Amygdala (tissue), 56 donors: Measurements from ENCODE around the gene KHDRBS2.
"Not testable (repeated sequence)": the region's sequence is repeated elsewhere in the genome, so short reads cannot be mapped to it uniquely, and the experiment has no call there.

Experiments
- DNase-seq, 56 donors: peaks; one replicate each; lab custom pipeline; 2025; lab: John Stamatoyannopoulos, UW

Gene KHDRBS2

DNA sequence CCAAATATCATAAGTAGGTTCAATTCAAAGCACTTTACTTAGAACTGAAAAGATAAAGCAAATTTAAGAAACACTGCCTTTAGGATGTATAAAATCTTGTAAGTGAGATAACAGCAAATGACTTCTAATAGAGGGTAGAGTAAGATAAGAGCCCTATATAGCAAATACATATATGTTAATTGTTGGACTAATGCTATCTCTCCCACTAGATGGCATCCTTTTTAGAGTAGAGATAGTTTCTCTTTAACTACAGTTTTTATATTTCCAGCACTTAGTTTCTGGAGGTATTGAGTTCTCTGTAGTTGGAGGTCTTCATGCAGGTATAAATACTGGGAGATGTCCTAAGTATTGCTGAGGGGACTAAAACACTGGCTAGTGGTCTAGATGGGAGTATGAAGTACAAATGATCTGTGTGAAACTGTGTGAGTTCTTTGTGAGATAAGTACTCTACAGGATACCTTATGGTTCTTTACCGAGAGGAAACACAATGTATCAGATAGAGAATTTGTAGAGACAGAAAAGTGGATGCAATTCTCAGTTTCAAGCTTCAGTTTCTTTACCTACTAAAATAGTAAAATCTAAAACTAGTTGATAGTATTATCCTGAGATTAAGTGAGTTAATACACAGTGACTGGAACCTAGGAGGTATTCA lies 399.3 kb downstream of the KHDRBS2 start:
- DNase-seq: no peak

- DNase-seq: peak in 2 of 56 donors; percentile 6
Measured at GRCh38 chr6:61869632-61870400, 416.2 kb downstream of the KHDRBS2 start.

DNA sequence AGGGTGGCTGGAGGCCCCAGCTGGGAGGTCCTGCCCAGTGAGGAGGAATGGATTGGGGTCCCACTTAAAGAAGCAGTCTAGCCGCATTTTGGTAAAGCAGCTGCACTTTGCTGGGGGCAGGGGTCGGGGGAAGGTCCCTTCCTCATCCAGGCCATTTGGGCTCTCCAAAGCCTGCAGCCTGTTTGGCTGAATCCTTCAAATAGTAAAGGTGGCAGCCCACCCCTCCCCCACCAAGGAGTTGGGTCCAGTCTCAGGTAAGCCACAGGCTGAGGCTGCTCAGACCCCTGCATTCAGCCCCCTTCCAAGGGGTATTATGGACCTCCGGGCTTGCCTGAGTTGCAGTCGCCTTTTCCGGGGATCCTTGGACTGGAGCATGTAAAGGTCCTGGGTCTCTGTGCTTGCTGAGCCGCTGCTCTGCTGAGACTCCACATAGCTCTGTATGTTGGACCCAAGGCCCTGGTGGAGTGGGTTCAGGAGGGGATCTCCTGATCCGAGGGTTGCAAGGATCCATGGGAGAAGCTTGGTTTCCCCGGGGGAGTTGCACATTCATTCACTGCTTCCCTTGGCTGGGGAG lies 417.4 kb downstream of the KHDRBS2 start:
- DNase-seq: no peak

GRCh38 chr6:61867635-61868034 lies 418.4 kb downstream of the KHDRBS2 start:
- no peak for DNase-seq

- DNase-seq: no peak
Measured at GRCh38 chr6:61857541-61857940, 428.5 kb downstream of the KHDRBS2 start.

DNA sequence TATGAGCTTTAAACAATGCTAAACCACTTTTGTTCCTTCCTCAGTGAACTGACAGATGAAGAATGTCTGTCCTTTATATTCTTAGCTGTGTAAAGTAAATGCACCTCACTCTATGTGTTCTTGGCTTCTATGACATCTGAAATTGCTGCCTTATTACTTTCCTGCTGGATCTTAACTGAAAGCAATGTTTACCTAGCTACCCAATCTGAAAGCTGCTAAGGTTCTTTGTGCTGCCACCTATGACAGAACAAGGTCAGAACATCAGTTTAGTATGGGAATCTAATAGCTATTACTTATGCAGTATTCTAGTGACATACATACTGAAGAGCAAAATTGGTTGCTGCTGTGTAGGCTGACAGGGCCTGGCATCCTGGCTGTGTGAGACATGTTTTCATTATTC lies 444.1 kb downstream of the KHDRBS2 start:
- no peak for DNase-seq

DNA sequence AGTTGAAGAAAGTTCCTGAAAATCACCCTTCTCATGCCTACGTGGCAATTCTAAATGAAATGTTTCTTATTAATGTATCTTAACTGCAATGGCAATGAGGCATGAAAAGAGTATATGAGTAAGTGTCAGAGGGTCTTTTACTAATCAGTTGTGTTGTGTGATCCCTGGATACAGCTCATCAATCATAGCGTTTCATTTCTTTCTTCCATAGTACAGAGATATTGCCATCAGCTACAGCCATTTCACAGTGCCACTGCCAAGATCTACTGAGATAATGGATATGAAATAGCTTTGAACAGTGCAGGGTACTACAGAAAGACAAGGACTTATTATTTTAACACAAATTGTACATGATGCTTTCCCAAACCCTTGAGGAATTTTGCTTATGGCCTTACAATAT lies 450.8 kb downstream of the KHDRBS2 start:
- no peak for DNase-seq

- no peak for DNase-seq
Measured at GRCh38 chr6:61833176-61833755, 452.8 kb downstream of the KHDRBS2 start.

DNA sequence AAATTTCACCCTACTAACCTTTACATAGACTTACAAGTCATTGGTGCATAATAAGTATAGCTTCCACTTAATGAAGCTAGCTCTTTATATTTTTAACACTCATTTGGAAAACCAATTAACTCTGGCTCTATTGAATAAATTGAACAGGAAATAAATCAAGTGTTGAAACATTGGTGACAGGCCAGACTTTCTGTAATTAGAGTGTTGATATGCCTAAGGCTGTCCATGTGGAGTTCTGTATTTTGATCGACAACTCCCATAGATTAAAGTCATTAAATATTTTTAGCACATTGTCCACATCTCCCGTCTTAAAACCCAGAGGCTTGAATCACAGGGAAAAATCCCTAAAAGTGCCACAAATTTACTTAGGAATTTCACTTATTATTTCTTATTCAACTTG lies 468.3 kb downstream of the KHDRBS2 start:
- no peak for DNase-seq

- DNase-seq: no peak
Measured at GRCh38 chr6:61810047-61810446, 476.0 kb downstream of the KHDRBS2 start.

- DNase-seq: peak in 1 of 56 donors; percentile 61
Measured at GRCh38 chr6:61809004-61809595, 476.9 kb downstream of the KHDRBS2 start.

DNA sequence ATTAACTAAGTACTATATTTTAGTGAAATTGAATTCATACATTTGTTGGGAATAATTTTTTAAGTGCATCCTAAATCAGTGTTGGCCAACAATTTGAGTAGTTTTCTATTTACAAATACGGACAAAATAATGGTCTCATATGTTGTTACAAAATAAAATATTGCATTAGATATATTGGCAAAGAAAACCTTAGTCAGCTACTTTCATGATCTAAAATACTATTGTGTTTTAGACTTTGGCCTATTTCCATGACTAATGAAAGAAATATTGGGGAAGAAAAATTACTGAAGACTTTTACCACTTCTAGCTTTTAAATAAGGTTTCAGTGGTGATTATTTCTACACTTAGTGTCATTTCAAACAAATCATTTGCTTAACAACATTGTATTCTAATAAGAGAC lies 498.0 kb downstream of the KHDRBS2 start:
- DNase-seq: no peak

DNA sequence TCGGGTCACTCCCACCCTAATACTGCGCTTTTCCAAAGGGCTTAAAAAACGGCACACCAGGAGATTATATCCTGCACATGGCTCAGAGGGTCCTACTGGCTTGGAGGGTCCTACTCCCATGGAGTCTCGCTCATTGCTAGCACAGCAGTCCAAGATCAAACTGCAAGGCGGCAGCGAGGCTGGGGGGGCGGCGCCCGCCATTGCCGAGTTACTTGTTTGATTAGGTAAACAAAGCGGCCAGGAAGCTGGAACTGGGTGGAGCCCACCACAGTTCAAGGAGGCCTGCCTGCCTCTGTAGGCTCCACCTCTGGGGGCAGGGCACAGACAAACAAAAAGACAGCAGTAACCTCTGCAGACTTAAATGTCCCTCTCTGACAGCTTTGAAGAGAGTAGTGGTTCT lies 516.6 kb downstream of the KHDRBS2 start:
- DNase-seq: not testable (repeated sequence)

- no peak for DNase-seq
Measured at GRCh38 chr6:61755739-61756138, 530.3 kb downstream of the KHDRBS2 start.

- DNase-seq: no peak
Measured at GRCh38 chr6:61751986-61752385, 534.0 kb downstream of the KHDRBS2 start.

DNA sequence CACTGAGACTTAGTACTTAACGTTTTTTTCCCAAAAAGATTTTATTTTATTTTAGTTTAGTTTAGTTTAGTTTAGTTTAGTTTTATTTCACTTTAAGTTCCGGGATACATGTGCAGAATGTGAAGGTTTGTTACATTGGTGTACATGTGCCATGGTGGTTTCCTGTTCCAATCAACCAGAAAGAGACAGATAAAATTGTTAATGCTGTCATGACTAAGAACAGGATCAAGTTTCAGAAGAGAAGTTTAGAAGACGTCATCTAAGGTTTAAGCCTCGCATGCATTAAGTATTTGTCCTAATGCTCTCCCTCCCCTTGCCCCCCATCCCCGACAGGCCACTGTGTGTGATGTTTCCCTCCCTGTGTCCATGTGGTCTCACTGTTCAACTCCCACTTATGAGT lies 540.0 kb downstream of the KHDRBS2 start:
- DNase-seq: no peak

DNA sequence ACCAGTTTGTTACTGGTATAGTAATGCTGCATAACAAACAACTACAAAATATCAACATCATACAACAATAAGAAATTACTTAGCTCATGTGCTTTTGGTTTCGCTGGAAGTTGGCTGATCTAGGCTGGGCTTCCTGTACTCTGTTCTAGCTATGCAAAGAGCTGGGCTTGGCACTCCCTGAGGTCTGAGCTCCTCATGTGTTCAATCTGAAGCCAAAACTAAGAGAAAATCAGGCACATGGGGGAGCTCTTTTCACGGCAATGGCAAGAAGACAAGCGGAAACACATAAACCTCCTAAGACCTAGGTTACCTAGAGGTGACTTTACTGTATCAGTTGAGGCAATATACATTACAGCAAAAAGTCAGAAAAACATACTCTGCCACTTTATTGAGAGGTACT lies 574.2 kb downstream of the KHDRBS2 start:
- no peak for DNase-seq

DNA sequence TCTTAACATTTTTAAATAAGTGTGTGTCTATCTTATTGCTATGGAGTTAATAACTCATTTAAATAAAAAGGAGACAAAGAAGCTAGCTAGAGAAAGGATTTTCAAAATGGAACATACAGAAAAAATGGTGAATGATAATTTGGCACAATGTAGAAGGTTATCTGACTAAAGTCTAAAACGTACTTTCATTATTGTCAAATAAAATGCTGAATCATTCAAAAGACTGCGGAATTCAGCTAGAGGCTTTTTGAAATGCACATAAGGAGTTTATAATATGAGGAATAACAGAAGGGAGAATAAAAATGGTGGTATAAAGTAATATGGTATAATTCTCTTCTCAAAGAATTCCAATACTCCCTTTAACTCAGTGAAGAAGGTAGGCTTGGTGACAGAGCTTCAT lies 597.9 kb downstream of the KHDRBS2 start:
- no peak for DNase-seq

GRCh38 chr6:61682562-61682961 lies 603.5 kb downstream of the KHDRBS2 start:
- DNase-seq: no peak

GRCh38 chr6:61679625-61680024 lies 606.4 kb downstream of the KHDRBS2 start:
- DNase-seq: no peak

- DNase-seq: no peak
Measured at GRCh38 chr6:61675734-61676133, 610.3 kb downstream of the KHDRBS2 start.
